Hippocampal formation (tissue), 2 donors: Measurements from ENCODE around the gene HDHD5.
"Not testable (repeated sequence)": the region's sequence is repeated elsewhere in the genome, so short reads cannot be mapped to it uniquely, and the experiment has no call there.

Experiments used
- DNase-seq, 2 donors: peaks; one replicate each; lab custom pipeline; 2025; lab: John Stamatoyannopoulos, UW

HDHD5 gene

GRCh38 chr22:17155941-17156340 is 3.1 kb downstream of the HDHD5 start:
- DNase-seq: no peak

- DNase-seq: no peak
Measured at GRCh38 chr22:17152971-17153370, 6.1 kb downstream of the HDHD5 start.

- DNase-seq: no peak
Measured at GRCh38 chr22:17152340-17152739, 6.7 kb downstream of the HDHD5 start.

DNA sequence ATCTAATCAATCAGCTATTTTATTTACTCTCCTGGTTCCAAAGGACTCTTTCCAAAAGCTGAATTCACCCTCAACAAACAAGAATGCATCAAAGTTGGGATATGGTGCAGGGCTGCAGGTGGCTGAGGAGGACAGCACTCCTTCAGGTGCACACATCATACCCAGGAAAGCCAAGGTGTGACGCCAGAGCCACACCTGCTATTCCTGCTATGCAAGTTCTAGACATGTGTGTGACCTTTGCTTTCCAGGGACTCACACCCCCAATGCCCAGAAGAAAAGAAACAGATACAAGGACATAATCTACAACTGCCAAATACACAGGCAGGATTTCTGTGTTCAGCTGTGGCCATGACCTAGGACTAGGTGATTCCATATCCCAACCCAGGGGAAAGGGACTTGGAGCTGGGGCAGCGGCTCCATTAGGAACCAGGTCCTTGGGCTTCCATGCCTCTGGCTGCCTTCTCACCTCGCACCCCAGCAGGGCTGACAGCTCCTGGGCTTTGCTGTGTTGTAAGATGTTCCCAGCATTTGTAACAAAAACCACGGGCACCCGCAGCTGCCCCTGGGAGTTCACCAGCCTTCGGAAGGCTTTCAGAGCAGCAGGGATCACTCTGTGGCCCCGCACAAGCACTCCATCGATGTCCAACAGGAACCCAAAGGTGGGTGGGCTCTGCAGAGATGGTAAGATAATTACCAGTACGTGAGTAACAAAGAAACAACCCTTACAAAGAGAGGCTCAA is 9.8 kb downstream of the HDHD5 start:
- DNase-seq: no peak

GRCh38 chr22:17147458-17147857 is 11.6 kb downstream of the HDHD5 start:
- not testable (repeated sequence) for DNase-seq

DNA sequence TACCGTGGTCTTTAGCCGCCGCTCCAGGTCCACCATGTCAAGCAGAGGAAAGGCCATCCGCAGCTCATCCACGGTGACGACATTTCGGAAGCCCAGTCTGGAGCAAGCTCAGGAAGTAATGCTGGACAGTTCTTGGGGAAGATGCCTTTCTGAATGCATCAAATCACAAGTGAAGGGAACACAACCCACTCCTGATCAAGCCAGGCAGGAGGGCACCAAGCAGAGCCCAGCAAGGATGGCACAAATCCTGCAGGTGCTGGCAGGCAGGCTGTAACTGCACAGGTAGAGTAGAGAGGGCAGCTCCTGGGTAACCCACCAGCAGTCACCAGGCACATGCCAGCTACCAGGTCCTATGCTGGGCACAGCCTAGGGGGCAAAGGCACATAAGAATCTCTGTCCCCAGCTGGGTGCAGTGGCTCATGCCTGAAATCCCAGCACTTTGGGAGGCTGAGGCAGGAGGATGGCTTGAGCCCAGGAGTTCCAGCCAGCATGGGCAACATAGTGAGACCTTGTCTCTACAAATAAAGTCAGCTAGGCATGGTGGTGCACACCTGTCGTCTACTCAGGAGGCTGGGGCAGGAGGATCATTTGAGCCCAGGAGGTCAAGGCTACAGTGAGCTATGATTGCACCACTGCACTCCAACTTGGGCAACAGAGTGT is 13.9 kb downstream of the HDHD5 start:
- DNase-seq: no peak

- no peak for DNase-seq
Measured at GRCh38 chr22:17143826-17144225, 15.3 kb downstream of the HDHD5 start.

GRCh38 chr22:17143101-17143500 is 16.0 kb downstream of the HDHD5 start:
- no peak for DNase-seq

DNA sequence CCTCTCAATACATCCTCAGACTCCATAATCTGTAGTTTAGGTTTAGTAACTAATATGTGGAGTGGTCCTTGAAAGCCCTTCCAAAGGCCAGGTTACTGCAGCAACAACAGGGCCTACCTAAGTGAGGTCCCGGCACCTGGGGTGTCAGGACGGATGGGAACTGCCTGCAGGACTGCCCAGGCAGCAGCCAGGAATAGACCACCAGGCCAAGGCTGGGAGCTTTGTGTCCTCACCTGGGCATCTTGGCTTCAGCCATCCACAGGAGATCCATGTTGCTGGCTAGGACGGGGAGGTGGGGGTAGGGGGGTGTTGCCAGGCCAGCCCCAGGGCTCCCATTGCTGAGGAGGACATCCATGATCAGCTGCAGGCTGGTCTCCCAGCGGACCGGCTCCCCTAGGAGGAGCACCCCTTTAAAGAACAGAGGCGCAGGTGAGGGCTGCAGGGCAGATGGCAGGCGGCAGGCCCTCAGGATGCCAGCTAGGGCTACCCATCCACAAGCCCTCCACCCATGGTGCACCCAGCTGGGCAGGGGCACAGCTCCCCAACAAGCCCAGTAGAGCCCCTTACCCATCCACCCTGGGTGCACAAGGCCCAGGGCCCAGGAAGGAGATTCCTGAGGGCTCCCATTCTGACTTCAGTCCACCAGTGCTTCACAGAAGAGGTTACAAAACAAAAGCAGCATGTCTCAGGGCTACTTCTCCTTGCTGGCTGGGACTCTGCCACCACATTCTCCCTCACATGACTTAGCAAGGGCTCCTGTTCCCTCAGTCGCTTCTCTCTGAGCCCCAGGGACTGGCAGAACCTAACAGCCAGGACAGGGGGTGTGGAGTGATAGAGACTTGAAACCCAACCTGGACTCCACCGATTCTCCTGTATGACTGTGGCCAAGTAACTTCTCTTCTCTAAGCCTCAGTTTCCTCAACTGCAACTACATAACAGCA is 18.0 kb downstream of the HDHD5 start:
- no peak for DNase-seq

- no peak for DNase-seq
Measured at GRCh38 chr22:17140022-17140421, 19.1 kb downstream of the HDHD5 start.

GRCh38 chr22:17138513-17138912 is 20.6 kb downstream of the HDHD5 start:
- DNase-seq: no peak

DNA sequence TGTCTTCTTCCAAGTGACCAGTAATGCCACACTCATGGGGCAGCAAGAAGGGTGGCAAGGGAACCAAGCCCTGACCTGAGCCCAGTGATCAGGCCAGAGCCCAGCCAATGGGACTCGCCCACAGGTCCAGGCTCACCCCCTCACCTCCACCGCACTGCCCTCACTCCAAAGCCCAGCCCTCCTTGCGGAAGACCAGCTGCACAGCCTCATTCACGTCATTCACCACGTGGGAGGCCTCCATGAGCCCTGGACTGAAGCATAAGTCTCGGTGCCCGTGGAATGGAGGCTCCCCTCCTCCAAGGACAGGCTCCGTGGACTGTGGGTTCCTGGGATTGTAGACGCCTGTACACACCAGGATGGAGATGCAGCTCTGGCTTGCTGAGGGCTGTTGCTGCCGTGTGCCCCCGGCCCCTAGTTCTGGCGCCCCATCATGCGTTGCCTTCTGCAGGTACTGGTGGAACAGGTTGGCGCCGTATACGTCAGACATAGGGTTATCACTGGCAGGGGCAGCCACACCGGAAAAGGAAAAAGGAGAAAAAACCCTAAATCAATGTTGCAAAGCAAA is 21.1 kb downstream of the HDHD5 start:
- no peak for DNase-seq

DNA sequence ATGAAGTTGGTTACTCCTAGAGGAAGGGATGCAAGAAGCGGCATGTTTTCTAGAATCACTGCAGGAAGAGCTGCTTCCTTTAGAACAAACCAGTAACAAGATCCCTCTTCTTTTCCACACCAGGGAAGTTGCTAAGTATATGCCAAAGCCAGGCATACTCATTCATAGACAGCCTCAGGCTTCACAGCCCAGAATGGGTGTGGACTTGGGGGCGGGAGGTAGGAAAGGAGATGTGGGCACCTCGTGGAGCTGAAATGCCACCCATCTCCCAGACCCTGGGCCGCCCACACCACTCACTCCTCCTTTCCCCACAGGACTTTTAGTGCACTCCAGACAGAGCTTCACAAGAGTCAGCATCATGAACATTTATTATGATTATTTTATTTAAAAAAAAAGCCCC is 21.9 kb downstream of the HDHD5 start:
- DNase-seq: no peak

GRCh38 chr22:17135153-17135760 is 23.8 kb downstream of the HDHD5 start:
- no peak for DNase-seq

GRCh38 chr22:17133137-17133536 is 25.9 kb downstream of the HDHD5 start:
- no peak for DNase-seq

DNA sequence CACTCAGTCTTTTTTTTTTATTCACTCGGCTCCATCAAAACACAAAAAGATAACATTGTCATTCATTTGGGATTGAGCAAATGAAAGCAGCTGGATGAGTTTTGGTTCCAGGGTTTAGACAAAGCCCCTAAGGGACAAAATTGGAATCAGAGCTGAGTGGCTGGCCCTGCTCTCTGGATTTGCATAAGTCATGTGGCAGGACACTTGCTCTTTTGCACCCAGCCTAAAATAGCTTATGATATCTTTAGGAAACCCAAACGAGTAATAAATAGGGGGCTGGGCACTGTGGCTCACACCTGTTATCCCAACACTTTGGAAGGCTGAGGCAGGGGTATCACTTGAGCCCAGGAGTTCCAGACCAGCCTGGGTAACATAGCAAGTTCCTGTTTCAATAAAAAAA is 27.0 kb downstream of the HDHD5 start:
- no peak for DNase-seq

DNA sequence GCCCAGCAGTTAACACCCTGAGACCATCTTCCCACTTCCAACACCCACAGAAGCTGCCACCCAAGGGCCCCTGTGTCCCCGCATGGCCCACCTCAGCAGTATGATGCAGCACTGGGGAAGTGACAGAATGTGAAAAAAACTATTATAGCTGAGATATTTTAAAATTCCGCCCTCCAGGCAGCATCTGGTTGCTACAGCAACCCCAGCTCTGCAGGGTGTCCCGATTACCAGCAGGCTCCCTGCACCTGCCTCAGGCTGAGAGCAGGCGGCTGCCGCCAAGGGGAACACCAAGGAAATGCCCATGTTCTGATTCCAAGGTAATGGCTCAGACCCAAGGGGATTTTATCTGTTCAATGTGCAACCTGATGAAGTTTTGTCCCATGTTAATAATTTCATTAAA is 27.4 kb downstream of the HDHD5 start:
- DNase-seq: no peak

DNA sequence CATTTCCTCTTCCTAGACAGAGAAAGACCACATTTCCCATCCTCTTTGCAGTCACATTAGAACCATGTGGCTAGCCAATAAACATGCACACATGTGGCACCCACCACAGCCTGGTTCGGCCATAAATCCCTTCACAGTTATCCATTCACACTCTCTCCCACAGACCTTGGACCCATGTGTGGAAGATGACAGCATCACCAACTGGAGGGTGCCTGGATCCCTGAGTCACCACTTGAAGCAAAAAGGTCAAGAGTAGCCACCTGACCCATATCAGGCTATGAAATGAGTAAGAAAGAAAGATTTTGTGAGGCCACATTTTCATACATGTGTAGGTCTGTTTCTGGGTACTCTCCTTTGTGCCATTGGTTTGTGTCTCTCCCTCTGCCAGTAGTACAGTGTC is 28.9 kb downstream of the HDHD5 start:
- no peak for DNase-seq

DNA sequence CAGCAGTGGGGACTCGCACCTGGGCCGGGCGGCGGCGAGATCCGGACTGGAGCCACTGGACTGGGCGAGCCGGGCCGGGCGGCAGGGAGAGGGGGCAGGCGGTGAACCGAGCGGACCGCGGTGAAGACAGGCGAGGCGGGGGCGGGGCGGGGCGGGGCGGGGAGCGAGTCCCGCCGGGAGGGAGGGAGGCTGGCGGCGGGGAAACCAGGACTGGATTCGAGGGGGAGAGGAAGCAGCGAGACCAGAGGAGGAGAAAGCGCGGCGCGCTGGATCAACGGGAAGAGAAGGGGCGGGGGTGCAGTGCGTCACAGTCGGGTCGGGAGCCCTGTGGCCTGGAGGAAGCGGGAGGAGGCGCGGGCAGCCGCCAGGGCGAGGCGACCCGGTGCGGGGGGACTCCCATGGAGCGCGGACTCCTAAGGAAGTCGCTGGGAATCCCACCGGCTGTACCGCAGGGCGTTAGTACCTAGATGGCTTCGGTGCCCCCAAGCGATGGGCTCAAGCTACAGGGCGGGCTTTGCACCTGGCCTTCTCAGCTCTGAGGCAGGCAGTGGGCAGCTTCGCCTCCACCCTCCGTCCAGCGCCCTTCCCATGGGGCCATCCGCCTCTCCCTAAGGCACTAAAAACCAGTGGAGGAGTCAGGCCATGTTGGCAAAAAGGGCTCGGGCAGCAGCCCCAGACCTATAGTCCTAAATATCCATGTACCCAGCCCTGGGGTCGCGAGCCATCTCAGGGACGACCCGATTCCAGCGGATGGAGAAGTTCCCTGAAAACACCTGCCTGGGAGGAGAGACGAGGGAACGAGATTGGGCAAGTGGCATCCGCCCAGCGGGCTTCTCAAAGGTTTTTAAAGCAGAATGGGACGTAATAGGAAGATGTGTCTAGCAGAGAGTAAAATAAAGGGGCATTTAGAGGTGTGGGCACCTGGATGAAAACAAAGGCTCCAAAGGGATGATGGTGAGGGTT is 37.6 kb downstream of the HDHD5 start, which contains the start of gene TMEM121B:
TMEM121B (minus strand) TSS at position 128 of the 963 bp plus-strand sequence. CDS start 233 bp downstream, outside the sequence.
- DNase-seq: peak; percentile 46 to 57

- no peak for DNase-seq
Measured at GRCh38 chr22:17120711-17121232, 38.3 kb downstream of the HDHD5 start.
